Activated T-cell treated with anti-CD3 and anti-CD28 coated beads, Interleukin-2, amount 50 U/mL, for 48 hours (primary cell): ENCODE measurements around the gene EID2B.

ENCODE experiments used
- DNase-seq, 2 experiments: peaks; one replicate each; pipeline ENCODE4 v3.0.0-alpha.2; 2020

Gene EID2B

GRCh38 chr19:39531834-39532232 lies 819 bp downstream of the EID2B start:
- no peak for DNase-seq

DNA sequence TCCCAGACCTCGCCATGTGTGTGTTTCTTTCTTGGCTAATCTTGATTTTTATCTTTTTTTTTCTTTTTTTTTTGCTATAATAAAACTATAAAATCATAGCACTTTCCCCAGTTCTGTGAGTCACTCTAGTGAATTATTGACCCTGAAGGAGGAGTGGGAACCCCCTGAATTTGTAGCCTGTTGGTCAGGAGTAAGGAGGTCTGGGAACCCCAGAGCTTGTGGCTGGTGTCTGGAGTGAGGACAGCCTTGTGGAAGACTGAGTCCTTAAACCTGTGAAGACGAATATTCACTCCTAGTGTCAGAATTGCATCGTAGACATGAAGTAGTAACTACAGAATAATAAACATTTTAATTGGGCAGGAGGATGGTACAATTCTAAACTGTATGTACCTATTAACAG lies 7.4 kb downstream of the EID2B start:
- no peak for DNase-seq

GRCh38 chr19:39524495-39524894 lies 8.2 kb downstream of the EID2B start:
- DNase-seq = no peak

DNA sequence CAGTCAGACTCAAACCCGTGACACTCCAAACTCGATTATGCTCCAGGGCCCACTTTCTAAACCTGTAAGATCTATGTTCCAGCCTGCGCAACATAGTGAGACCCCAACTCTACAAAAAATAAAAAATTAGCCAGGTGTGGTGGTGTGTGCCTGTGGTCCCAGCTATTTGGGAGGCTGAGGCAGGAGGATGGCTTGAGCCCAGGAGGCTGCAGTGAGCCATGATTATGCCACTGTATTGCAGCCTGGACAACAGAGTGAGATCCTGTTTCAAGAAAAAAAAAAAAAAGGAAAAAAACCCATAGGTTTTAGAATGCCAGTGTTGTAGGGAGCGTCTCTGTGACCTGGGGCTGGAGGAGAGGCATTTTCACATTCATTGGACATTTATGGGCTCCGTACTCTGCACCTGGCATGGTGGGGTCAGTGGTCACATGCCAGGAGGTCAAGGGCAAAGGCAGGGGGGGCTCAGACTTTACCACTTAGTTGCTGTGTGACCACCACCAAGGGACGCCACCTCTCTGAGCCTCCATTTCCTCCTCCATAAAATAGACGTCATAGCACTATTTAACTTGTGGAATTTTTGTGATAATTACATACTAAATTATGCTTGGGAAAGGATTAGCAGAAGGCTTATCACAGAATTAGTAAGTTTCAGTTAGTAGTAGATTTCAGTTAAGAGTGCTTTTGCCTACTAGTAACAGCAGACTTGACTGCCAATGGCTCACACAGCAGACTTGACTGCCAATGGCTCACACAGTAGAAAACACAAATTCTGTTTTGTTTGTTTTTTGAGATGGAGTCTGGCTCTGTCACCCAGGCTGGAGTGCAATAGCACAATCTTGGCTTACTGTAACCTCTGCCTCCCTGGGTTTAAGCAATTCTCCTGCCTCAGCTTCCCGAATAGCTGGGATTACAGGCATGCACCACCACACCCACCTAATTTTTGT lies 11.8 kb downstream of the EID2B start:
- no peak for DNase-seq

GRCh38 chr19:39518975-39519374 lies 13.7 kb downstream of the EID2B start:
- no peak for DNase-seq

DNA sequence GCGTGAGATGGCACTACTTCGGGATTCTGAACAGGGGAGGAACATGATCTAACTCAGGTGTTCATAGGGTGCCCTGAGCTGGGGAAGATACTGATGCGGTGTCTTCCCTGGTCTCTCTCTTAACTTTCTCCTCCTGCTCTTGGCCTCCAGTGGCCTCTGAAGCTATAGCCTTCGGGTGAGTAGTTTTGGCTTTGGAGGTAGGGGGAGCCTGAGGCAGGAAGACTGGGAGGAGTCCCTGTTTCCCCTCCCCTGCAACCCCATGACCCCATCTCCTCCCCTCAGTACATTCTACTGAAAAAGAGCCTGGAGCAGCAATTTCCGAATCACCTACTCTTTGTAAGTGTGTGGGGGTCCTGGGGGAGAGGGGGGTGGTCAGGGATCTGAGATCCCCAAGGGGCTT lies 14.2 kb downstream of the EID2B start:
- no peak for DNase-seq

DNA sequence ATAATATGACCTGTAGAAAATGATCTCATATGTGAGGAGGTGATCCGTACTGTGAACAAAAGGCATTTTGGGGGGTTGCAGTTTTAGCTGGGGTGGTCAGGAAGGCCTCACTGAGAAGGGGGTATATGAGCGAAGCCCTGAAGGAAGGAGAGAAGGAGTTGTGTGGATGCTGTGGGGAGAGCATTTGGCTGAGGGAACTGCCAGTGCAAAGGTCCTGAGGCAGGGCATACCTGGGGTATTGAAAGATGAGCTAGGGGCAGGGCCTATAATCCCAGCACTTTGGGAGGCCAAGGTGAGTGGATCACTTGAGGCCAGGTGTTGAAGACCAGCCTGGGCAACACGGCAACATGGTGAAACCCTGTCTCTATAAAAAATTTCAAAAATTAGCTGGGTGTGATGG lies 15.2 kb downstream of the EID2B start:
- no peak for DNase-seq

- no peak for DNase-seq
Observed at GRCh38 chr19:39516270-39516669, 16.4 kb downstream of the EID2B start.

DNA sequence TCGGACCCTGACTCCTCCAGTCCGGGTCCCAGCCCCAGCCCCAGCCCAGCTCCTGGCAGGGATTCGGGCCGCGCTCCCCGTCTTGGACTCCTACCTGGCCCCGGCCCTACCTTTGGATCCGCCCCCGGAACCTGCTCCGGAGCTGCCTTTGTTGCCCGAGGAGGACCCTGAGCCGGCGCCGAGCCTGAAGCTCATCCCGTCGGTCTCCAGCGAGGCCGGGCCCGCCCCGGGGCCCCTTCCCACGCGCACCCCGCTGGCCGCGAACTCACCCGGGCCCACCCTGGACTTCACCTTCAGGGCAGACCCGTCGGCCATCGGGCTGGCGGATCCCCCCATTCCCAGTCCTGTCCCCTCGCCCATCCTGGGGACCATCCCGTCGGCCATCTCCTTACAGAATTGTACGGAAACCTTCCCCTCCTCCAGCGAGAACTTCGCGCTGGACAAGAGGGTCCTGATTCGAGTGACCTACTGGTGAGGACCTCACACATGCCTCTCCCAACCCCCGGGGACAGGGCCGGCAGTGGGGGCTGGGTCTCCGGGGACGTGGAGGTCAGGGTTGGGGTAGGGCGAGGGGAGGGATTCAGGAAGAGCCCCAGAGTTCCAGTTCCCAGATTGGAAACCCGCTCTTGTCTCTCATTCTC lies 17.0 kb downstream of the EID2B start:
- no peak for DNase-seq

DNA sequence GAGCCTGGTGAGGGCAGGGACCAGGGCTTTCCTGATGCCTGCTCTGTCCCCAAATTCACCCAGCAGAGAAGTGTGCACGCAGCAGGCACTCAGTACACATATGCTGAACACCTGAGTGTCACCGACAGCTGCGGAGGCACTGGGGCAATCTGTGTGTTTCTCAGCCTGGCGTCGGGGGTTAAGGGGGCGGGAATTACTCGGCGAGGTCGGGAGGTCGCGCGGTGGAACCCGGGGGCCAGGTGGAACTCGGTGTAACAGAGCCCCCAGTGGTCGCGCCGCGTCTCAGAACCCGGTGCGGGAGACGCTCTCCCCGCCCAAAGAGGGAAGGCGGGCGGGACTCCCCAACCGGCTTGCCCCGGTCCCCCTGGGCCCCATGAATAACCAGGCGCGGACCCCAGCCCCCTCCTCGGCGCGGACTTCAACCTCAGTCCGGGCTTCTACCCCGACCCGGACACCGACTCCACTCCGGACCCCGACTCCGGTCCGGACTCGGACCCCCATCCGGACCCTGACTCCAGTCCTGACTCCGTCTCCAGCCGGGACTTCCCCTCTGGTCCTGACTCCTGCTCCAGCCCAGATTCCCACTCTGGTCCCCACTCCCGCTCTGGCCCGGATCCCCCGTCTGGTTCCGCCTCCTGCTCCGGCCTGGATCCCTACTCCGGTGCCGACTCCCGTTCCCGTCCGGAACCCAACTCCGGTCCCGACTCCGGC lies 17.7 kb downstream of the EID2B start, which contains the start of gene SELENOV:
Gene SELENOV, plus strand, starts transcription at position 300 of the 711 bp plus-strand sequence. Its CDS starts 74 bp downstream, at position 374.
- DNase-seq = no peak

GRCh38 chr19:39512988-39513387 lies 19.7 kb downstream of the EID2B start:
- DNase-seq = no peak

DNA sequence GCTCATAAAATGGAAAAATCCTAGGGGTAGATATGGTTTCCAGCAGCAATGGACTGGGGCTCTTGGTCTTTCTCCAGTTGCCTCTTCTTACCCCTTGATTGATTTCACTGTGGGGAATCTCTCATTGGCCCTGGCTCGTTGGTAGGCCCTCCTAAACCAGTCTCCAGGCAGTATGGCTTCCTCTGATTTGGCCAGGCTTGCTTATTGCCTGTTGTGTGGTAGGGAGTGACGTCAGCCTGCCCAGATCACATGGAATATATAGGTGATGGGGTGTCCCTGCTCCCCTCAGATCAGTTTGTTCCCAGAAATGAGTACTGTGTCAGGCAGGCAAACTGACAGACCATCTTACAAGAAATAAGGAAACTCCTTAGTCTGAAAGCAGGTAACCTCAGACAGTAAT lies 23.4 kb downstream of the EID2B start:
- no peak for DNase-seq

- DNase-seq = no peak
Observed at GRCh38 chr19:39508629-39509028, 24.0 kb downstream of the EID2B start.

DNA sequence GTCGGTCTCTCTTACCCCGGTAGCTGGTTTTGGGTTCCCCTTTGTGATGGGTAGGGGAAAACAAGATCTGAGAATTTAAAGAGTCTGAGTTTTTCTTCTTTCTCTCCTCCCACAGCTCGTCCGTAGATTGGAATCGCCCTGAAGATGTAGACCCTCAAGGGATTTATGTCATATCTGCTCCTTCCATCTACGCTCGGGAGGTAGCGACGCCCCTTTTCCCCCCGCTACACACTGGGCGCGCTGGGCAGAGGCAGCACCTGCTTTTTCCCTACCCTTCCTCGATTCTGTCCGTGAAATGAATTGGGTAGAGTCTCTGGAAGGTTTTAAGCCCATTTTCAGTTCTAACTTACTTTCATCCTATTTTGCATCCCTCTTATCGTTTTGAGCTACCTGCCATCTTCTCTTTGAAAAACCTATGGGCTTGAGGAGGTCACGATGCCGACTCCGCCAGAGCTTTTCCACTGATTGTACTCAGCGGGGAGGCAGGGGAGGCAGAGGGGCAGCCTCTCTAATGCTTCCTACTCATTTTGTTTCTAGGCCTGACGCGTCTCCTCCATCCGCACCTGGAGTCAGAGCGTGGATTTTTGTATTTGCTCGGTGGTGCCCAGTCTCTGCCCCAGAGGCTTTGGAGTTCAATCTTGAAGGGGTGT lies 24.8 kb downstream of the EID2B start:
- DNase-seq = no peak

- DNase-seq = peak; percentile 67 to 79
Observed at GRCh38 chr19:39506944-39507714, 25.5 kb downstream of the EID2B start.

GRCh38 chr19:39506598-39506943 lies 26.1 kb downstream of the EID2B start:
- no peak for DNase-seq

- DNase-seq = peak; percentile 84 to 89
Observed at GRCh38 chr19:39502640-39503417, 29.8 kb downstream of the EID2B start.

DNA sequence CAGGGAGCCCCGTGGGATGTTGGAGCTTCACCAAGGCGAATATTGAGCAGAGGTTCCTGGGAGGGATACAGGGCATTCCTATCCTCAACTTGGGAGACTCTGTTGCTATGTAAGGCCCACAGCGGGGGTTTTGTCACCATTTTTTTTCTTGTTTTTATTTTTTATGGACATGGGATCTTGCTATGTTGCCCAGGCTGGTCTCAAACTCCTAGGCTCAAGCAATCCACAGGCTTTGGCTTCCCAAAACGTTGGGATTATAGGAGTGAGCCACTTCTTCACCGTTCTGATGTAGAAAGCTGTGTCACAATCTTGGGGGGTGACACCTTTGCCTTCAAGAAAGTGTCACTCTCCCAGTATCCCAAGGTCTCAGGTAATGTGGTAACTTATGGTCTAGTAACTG lies 31.3 kb downstream of the EID2B start:
- DNase-seq = no peak

GRCh38 chr19:39500543-39500942 lies 32.1 kb downstream of the EID2B start:
- DNase-seq = no peak

DNA sequence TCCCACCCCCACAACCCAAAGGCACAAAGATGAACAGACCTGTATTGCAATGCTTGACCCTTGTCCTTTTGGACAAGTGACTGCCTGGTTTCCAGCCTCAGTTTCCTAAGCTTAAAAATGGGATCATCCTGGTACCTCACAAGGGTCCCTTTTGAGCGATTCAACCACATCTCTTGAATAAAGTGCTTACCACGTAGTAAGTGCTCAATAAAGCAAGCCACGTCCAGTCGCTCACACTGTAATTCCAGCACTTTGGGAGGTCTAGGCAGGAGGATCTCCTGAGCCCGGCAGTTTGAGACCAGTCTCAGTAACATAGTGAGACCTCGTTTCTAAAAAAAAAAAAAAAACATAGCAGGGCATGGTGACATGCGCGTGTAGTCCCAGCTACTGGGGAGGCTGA lies 32.7 kb downstream of the EID2B start:
- DNase-seq = no peak
